ENCODE results near the gene EFHC1. TPM values are rescaled to one million over a fixed set of nuclear protein-coding genes. Genes with fewer than 3 reads are reported as not detected.

EFHC1 gene
- total RNA-seq, 1 experiment from 2014 or later, result 13.2 TPM

- no peak overlapping the region for H2BK20ac ChIP-seq (ENCODE audit: low read depth, low read length, poor library complexity, severe bottlenecking)
- H3K9ac ChIP-seq (ENCODE audit: extremely low read depth, insufficient read length, low read length), result no peak overlapping the region
- no peak overlapping the region for H3K18ac ChIP-seq (ENCODE audit: insufficient read length, low read depth, low read length)
- H3T11ph ChIP-seq (ENCODE audit: low read length), result no peak overlapping the region
- H2BK12ac ChIP-seq (ENCODE audit: insufficient read length, low read depth, low read length), result no peak overlapping the region
- no peak overlapping the region for H3K14ac ChIP-seq (ENCODE audit: insufficient read depth, low read length)
- no peak overlapping the region for H4K5ac ChIP-seq (ENCODE audit: insufficient read length, low read depth, low read length)
- H3K9me3 Mint-ChIP-seq, result peaks cover 0 to 2% of the 10 kb centered on the region in 2 experiments; a peak in 1 of 5 replicates
- H3K36me3 Mint-ChIP-seq (ENCODE audit: insufficient read depth in 1 of 3, low read depth in 3 of 3), result peaks cover 3 to 8% (median 8%) of the 10 kb centered on the region in 3 experiments; a peak in 6 of 7 replicates
- H4K20me1 ChIP-seq (ENCODE audit: control insufficient read depth, insufficient read depth, insufficient read length), result no peaks in the 10 kb centered on the region
- no CpG with 5 or more reads among the region's 2 CpGs for WGBS (ENCODE audit: extremely low coverage, insufficient read length, low lambda C conversion rate)
- no peaks in the 10 kb centered on the region for H3K79me2 ChIP-seq (ENCODE audit: insufficient read depth, low read length)
- no peak overlapping the region for H2BK120ac ChIP-seq (ENCODE audit: low read depth, low read length, poor library complexity, severe bottlenecking)
- H3K4me3 Mint-ChIP-seq, result no peak overlapping the region
- H3K4me1 ChIP-seq (ENCODE audit: insufficient read depth, low read length), result no peaks in the 10 kb centered on the region
- no peaks in the 10 kb centered on the region for H3K23me2 ChIP-seq (ENCODE audit: insufficient read length, low read depth, low read length, poor library complexity, severe bottlenecking)
- no peak overlapping the region for H3K27ac Mint-ChIP-seq
- H3K79me1 ChIP-seq (ENCODE audit: insufficient read depth, low read depth, low read length, poor library complexity, severe bottlenecking), result no peaks in the 10 kb centered on the region
- no peak overlapping the region for H3K27ac ChIP-seq (ENCODE audit: insufficient read length, low read depth, low read length)
- H3K4me2 ChIP-seq (ENCODE audit: insufficient read depth, insufficient read length, low read length), result no peak overlapping the region
- no peak overlapping the region for H3K23ac ChIP-seq (ENCODE audit: insufficient read length, low read depth, low read length)
- H3K4me1 Mint-ChIP-seq, result peaks cover 20 to 21% of the 10 kb centered on the region in 2 experiments
- no peaks in the 10 kb centered on the region for H3K9me3 ChIP-seq (ENCODE audit: control insufficient read depth, low read depth, low read length)
- H2AFZ ChIP-seq (ENCODE audit: low read length), result no peak overlapping the region
- no peak overlapping the region for H4K91ac ChIP-seq (ENCODE audit: insufficient read length, low read depth, low read length)
- no peak overlapping the region for H2AK5ac ChIP-seq (ENCODE audit: insufficient read length, low read length)
- H4K8ac ChIP-seq (replicated peaks; ENCODE audit: insufficient read length, low read depth, low read length), result no peak overlapping the region
- H3K27me3 ChIP-seq (ENCODE audit: insufficient read depth, low read length), result no peaks in the 10 kb centered on the region
- no peak overlapping the region for H3K56ac ChIP-seq (ENCODE audit: insufficient read length, low read depth, low read length)
- no peak overlapping the region for H3K4ac ChIP-seq (ENCODE audit: low read depth, low read length)
- H2BK5ac ChIP-seq (ENCODE audit: insufficient read length, low read length), result no peak overlapping the region
- no peak overlapping the region for H2BK15ac ChIP-seq (ENCODE audit: low read depth, low read length)
- DNase-seq, result no peak
- H3K27me3 Mint-ChIP-seq (ENCODE audit: low read depth), result no peaks in the 10 kb centered on the region; the same call in 1 of the 2 replicates
- no peak for TF ChIP-seq CTCF (conservative IDR thresholded peaks at IDR 0.05)
These were observed 76.5 kb downstream of the EFHC1 start for GRCh38 chr6:52496631-52497030.

Data from H9 (cell line).